ENCODE data around the gene SH2B3.

DNA sequence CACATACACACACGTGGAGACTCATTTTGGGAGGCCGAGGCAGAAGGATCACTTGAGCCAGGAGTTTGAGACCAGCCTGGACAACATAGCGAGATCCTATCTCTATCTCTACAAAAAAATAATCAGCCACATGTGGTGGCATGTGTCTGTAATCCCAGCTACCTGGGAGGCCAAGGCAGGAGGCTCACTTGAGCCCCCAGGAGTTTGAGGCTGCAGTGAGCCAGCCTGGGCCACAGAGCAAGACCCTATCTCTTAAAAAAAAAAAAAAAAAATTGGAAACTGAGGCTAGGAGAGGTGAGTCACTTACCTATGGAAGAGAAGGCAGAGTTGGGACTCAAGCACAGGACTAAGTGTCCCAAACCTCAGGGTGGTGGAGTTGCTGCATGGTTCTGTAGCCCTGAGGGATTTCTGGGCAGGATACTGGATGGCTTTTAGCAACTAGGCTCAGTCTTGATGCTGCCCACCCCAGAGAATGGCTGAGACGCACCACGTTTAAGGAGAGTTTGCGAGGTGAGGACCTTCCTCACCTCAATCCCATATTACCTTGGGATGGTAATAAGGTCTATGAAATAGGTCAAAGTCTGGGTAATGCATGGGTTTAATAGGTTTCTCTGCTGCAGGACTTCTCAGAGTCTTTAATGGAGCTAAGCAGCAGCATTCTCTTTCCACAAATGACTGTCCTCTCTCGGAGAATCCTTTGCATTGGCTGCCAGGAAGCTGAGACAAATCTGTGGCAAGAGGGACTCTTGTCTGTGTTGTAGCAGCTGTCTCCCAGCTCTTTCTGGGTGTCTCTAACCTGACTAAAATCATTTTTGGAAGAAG, 35.6 kb downstream of the SH2B3 start:
- no peak for TF ChIP-seq CTCF (IDR thresholded peaks at IDR 0.05)
- no peak for TF ChIP-seq POLR2A (IDR thresholded peaks at IDR 0.05)
- TF ChIP-seq POLR2AphosphoS5 (IDR thresholded peaks at IDR 0.05; ENCODE audit: insufficient read depth in 1 of 2, low read depth in 1 of 2) = no peak

Measured in vagina (tissue), 2 donors.